ENCODE results near the gene PTGDR2. TPM values are rescaled to one million over a fixed set of nuclear protein-coding genes. Genes with fewer than 3 reads are reported as not detected.

The PTGDR2 gene
- total and polyA plus RNA-seq, 2 donors (not counting 1 experiment from before 2014, with no cell fraction given), result 0.33 to 2.4 TPM

- Histone ChIP-seq H3K36me3 (ENCODE audit: control insufficient read depth, insufficient read depth, low read length) (peaks cover 18% of the 10 kb centered on the region), H3K9ac (ENCODE audit: insufficient read depth, low read length) (no peak overlapping the region), H3K27me3 (ENCODE audit: control insufficient read depth, insufficient read depth, low read length) (no peaks in the 10 kb centered on the region), H3K4me2 (ENCODE audit: extremely low read depth, insufficient read depth, low read length) (no peak overlapping the region), H3K27ac (ENCODE audit: insufficient read depth, low read length) (no peak overlapping the region), H4K20me1 (ENCODE audit: control insufficient read depth, extremely low read depth, insufficient read depth, low read length) (no peaks in the 10 kb centered on the region), H3K4me1 (ENCODE audit: control insufficient read depth, extremely low read depth, insufficient read depth, low read length) (peaks cover 3% of the 10 kb centered on the region), H2AFZ (ENCODE audit: low read length) (no peak overlapping the region), H3K79me2 (ENCODE audit: control insufficient read depth, insufficient read depth, low read length) (peaks cover 31% of the 10 kb centered on the region), H3K9me3 (ENCODE audit: control insufficient read depth, insufficient read depth, low read depth, low read length) (no peaks in the 10 kb centered on the region), H3K4me3 (replicated peaks in 1 of 4; ENCODE audit: control extremely low read depth in 1 of 4, insufficient read depth in 1 of 4, low read depth in 3 of 4, low read length in 4 of 4) (no peak overlapping the region)
- DNase-seq (ENCODE audit: low read depth in 2 of 2), result no peak
- TF ChIP-seq CTCF (conservative IDR thresholded peaks at IDR 0.05 in 1 of 2, IDR thresholded peaks at IDR 0.05 in 1 of 2; ENCODE audit: low read depth in 1 of 2, low read length in 2 of 2) (no peak), EZH2 (IDR thresholded peaks at IDR 0.05; ENCODE audit: low read length, missing control alignments) (no peak)
Observed at GRCh38 chr11:60900673-60901404, 45.1 kb upstream of the PTGDR2 start.

GRCh38 chr11:60899977-60900376 is 44.2 kb upstream of the PTGDR2 start:
- Histone ChIP-seq H3K9ac (ENCODE audit: insufficient read depth, low read length) (no peak overlapping the region), H2AFZ (ENCODE audit: low read length) (no peak overlapping the region), H3K27ac (ENCODE audit: insufficient read depth, low read length) (no peak overlapping the region), H3K4me2 (ENCODE audit: extremely low read depth, insufficient read depth, low read length) (no peak overlapping the region), H3K79me2 (ENCODE audit: control insufficient read depth, insufficient read depth, low read length) (peaks cover 22% of the 10 kb centered on the region), H3K36me3 (ENCODE audit: control insufficient read depth, insufficient read depth, low read length) (peaks cover 18% of the 10 kb centered on the region), H4K20me1 (ENCODE audit: control insufficient read depth, extremely low read depth, insufficient read depth, low read length) (no peaks in the 10 kb centered on the region), H3K9me3 (ENCODE audit: control insufficient read depth, insufficient read depth, low read depth, low read length) (no peaks in the 10 kb centered on the region), H3K4me3 (replicated peaks in 1 of 4; ENCODE audit: control extremely low read depth in 1 of 4, insufficient read depth in 1 of 4, low read depth in 3 of 4, low read length in 4 of 4) (no peak overlapping the region), H3K27me3 (ENCODE audit: control insufficient read depth, insufficient read depth, low read length) (no peaks in the 10 kb centered on the region), H3K4me1 (ENCODE audit: control insufficient read depth, extremely low read depth, insufficient read depth, low read length) (peaks cover 3% of the 10 kb centered on the region)
- TF ChIP-seq CTCF (conservative IDR thresholded peaks at IDR 0.05 in 1 of 2, IDR thresholded peaks at IDR 0.05 in 1 of 2; ENCODE audit: low read depth in 1 of 2, low read length in 2 of 2) (no peak), EZH2 (IDR thresholded peaks at IDR 0.05; ENCODE audit: low read length, missing control alignments) (no peak)
- no peak for DNase-seq (ENCODE audit: low read depth in 2 of 2)

- Histone ChIP-seq H3K9me3 (ENCODE audit: control insufficient read depth, insufficient read depth, low read depth, low read length) (no peaks in the 10 kb centered on the region), H3K9ac (ENCODE audit: insufficient read depth, low read length) (no peak overlapping the region), H3K36me3 (ENCODE audit: control insufficient read depth, insufficient read depth, low read length) (peaks cover 18% of the 10 kb centered on the region), H3K79me2 (ENCODE audit: control insufficient read depth, insufficient read depth, low read length) (peaks cover 15% of the 10 kb centered on the region), H2AFZ (ENCODE audit: low read length) (no peak overlapping the region), H3K4me2 (ENCODE audit: extremely low read depth, insufficient read depth, low read length) (no peak overlapping the region), H4K20me1 (ENCODE audit: control insufficient read depth, extremely low read depth, insufficient read depth, low read length) (no peaks in the 10 kb centered on the region), H3K27ac (ENCODE audit: insufficient read depth, low read length) (peak overlapping the region; percentile 66), H3K4me3 (replicated peaks in 1 of 4; ENCODE audit: control extremely low read depth in 1 of 4, insufficient read depth in 1 of 4, low read depth in 3 of 4, low read length in 4 of 4) (no peak overlapping the region), H3K4me1 (ENCODE audit: control insufficient read depth, extremely low read depth, insufficient read depth, low read length) (no peaks in the 10 kb centered on the region), H3K27me3 (ENCODE audit: control insufficient read depth, insufficient read depth, low read length) (no peaks in the 10 kb centered on the region)
- TF ChIP-seq EZH2 (IDR thresholded peaks at IDR 0.05; ENCODE audit: low read length, missing control alignments), result no peak
- peak; percentile 97 to 99 for TF ChIP-seq CTCF (conservative IDR thresholded peaks at IDR 0.05 in 1 of 2, IDR thresholded peaks at IDR 0.05 in 1 of 2; ENCODE audit: low read depth in 1 of 2, low read length in 2 of 2)
- peak; percentile 54 to 76 for DNase-seq (ENCODE audit: low read depth in 2 of 2)
Observed at GRCh38 chr11:60899046-60899936, 43.5 kb upstream of the PTGDR2 start.

All from fibroblast of lung (primary cell).